ENCODE data around the gene DNAJB1.
"Not testable (repeated sequence)": the region's sequence is repeated elsewhere in the genome, so short reads cannot be mapped to it uniquely, and the experiment has no call there.

The DNAJB1 gene

DNA sequence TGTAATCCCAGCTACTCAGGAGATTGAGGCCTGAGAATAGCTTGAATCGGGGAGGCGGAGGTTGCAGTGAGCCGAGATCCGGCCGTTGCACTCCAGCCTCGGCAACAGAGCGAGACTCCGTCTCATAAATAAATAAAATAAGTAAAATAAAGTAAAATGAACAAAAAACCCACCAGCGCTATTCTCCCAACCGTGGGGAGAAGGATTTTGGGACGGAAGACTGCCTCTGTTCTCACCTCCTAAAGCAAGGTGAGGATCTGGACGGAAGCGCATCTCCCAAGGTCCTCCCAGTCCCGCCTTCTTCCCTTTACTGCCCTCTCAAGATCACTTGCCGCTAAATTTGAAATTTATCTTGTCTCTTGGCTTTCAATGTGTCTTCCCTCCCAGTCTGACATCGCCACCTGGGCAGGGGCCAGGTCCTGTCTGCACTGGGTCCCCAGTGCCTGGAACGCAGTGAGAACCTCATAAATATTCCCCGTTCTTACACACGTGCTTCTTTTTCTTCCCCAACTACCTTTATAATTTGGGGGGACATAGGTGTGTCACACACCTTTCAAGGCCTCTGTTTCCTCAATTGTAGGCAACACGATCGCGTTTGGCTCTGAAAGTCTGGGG, 1.2 kb upstream of the DNAJB1 start:
- no peak for FAIRE-seq

DNA sequence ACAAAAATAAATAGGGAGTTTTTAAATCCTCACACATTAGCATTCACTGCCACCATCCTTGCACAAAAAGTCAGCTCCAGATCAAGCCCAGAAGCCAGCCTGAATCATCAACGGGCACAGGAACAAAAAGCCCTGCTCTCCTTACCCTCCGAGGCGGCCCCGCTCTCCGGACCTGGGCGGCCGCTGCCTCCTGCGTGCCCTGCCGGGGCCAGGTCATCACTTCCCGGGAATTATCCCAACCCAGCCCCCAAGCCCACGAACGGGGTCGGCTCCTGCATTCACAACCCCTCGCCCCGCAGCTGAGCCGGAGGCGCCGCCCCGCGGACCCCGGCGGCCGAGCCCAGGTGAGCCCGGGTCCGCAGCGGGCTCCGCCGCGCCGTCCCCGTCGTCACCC, 754 bp downstream of the DNAJB1 start:
- FAIRE-seq: no peak

DNA sequence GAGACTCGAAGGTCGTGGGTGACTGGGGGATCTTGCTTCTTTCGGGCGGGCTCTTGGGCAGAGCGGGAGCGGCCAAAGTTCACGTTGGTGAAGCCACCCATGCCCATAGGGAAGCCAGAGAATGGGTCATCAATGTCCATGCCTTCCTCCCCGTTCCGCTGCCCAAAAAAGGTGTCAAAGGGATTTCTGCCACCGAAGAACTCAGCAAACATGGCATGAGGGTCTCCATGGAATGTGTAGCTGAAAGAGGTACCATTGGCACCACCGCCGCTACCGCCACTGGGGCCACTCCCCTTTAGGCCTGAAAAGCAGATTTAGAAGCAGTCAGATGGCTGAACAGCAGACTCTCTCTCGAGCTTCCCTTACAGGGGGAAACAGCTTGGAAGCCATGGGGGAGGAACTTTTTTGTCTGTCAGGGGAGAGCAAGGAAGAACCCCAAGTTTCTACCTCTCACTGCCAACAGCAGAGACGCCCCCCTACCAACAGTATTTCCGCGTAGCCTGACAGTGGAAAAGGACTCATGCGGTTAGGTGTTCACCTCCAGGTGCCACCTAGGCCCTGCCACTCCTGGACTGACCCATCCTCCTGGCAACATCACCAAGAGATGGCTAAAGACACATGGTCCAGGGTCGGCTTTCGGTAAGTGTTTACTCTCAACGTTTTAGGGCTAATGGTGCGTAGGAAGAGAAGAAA, 1.3 kb downstream of the DNAJB1 start:
- FAIRE-seq: no peak

DNA sequence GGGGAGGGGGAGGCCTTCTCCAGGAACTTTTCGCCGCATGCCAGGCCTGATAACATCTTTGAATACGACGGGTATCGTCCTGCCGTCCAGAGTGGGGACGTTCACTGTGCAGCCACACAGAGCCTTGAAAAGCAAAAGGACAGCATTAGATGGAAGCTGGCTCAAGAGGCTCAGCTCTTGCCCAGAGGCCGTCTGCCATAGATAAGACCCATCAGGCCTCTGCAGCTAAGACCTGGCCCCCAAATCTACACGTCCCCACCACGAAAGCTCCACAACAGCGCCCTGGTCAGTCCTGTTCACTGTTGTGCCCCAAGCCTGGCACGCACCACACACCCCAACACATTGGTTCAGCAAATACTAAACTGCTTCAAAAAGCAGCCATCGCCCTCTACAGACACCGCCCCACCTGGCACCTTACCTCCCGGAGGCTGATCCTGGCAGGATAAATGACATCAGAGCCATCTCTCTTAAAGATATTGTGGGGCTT, 2.1 kb downstream of the DNAJB1 start:
- no peak for FAIRE-seq

DNA sequence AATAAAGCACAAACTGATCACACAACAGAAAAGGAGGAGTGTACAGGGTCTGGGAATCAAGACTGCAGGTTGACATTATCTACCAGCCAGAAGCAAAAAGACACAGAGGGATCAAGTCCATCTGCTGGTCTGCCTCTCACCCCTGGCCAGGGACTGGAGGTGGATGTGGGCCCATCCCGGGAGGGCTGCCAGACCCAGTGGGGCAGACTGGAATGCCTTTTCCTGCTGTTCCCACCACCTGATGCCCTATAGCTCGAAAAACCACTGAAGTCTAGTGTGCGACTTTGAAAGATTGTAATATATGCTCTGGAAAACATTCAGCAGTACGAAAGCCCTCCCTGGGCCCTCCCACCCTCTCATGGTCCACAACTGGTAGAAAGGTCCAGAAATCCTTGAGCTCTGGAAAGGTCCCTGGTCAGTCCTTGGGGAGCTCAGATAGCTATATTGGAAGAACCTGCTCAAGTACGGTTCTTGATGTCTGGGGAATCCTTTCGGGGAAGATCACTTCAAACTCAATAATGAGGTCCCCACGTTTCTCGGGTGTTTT, 2.6 kb downstream of the DNAJB1 start:
- FAIRE-seq: no peak

DNA sequence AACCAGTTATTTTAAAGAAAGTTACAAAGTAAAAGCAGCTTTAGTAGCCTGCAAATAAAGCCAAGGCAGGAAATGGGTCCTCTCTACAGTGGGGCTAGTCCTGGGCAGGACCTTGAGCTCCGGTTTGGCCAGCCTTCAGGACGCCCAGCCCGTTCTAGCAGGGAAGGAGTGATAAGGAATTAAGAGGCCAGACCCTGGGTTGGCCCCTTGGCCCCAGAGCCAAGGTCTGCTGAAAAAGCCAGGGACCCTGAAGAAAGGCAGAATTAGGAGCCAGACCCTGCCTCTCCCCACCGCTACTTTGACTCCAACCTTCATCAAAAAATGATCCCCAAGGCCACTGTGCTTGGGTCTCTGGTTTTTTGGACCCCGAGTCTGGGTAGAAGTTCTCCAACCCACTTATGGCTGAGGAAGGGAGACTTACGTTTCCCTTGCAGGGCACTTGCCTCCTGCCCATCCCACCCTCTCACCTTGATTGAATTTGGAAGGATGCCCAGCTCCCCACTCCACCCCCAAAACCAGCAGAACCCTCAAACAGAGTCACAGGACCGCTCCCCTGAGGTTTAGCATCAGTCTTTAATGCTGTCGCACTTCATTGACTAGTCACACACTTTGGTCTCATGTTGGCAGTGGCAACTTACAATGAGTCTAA, 3.9 kb downstream of the DNAJB1 start:
- no peak for FAIRE-seq

DNA sequence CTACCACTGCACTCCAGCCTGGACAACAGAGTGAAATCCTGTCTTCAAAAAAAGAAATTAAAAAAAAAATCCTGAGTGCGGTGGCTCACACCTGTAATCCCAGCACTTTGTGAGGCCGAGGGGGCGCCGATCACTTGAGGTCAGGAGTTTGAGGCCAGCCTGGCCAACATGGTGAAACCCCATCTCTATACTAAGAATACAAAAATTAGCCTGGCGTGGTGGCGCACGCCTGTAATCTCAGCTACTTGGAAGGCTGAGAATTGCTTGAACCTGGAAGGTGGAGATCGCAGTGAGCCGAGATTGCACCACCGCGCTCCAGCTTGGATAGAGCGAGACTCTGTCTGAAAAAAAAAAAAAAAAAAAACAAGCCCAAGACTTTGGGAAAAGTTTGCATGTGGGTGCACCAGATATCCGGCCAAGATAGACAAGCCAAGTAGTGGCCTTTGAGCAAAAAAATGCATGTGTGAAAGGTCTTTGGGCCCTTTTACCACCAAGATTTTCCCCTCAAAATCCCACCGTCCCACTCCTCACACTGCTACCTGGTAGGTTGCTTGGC, 5.7 kb downstream of the DNAJB1 start:
- FAIRE-seq: no peak

DNA sequence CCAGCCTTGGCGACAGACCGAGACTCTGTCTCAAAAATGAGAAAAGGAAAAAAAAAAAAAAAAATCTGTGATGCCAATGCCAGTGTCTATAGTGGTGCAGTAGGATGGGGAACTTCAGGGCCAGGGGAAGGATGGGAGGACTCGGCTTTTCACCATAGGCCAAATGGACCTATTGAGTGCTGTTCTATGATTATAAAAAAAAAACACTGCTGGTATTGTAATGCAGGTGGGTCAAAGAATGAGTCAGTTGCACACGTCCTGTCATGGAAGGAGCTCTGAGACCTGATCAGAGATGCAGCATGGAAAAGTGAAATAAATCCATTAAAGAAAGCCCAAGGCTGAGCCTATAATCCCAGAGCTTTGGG, 7.0 kb downstream of the DNAJB1 start:
- no peak for FAIRE-seq

DNA sequence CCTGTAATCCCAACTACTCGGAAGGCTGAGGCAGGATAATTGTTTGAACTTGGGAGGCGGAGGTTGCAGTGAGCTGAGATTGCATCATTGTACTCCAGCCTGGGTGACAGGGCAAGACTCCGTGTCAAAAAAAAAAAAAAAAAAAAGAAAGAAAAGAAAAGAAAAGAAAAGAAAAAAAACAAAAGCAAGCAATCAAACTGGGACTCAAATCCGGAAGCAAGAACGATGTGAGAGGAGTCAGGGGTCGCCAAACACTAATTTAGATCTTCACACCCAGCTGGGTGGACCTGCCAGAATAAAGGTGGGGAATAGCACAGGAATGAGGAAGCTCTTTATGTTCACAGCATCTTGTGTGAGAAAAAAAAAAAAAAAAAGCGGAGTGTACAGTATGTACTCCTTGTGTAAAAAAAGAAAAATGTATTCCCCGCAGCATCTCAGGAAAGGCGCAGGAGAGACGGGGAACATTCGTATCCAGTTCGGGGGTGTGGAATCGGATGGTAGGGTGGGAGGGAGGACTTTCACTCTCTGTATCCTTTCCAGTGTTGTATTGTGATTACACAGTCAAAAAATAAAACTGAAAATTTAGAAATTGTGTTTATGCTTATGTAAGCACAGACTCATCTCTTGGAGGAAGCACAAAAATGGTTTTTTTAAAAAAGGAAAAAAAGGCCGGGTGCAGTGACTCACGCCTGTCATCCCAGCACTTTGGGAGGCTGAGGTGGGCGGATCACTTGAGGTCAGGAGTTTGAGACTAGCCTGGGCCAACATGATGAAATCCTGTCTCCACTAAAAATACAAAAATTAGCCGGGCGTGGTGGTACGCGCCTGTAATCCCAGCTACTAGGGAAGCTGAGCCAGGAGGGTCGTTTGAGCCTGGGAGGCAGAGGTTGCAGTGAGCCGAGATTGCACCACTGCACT, 7.6 kb downstream of the DNAJB1 start:
- FAIRE-seq: no peak

DNA sequence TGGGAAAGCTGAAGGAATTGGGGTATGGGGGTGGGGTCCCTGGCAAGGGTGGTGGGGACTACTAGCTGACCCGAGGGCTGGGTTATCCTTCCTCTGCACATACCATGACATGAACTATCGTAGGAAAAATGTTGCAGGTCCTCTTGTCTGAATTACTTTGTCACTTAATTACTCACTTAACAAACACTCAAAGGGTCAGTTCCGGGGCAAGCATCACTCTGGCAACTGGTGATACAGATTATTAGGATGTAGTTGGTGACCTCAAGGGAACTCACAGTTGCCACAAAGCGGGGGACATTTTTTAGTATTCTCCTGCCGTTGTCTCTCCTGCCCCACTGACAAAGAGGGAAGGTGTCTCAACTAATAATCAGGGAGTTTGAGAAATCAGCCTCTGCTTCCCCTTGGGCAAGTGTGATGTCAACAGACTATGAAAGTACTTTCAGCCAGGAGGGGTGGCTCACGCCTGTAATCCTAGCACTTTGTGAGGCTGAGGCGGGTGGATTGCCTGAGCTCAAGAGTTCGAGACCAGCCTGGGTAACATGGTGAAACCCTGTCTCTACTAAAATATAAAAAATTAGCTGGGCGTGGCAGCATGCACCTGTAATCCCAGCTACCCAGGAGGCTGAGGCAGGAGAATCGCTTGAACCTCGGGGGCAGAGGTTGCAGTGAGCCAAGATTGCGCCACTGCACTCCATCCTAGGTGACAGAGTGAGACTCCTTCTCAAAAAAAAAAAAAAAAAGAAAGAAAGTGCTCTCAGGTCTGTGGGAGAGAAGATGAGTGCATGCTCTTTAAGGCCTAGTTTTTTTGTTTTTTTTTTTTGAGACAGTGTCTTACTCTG, 10.3 kb downstream of the DNAJB1 start:
- FAIRE-seq: no peak

DNA sequence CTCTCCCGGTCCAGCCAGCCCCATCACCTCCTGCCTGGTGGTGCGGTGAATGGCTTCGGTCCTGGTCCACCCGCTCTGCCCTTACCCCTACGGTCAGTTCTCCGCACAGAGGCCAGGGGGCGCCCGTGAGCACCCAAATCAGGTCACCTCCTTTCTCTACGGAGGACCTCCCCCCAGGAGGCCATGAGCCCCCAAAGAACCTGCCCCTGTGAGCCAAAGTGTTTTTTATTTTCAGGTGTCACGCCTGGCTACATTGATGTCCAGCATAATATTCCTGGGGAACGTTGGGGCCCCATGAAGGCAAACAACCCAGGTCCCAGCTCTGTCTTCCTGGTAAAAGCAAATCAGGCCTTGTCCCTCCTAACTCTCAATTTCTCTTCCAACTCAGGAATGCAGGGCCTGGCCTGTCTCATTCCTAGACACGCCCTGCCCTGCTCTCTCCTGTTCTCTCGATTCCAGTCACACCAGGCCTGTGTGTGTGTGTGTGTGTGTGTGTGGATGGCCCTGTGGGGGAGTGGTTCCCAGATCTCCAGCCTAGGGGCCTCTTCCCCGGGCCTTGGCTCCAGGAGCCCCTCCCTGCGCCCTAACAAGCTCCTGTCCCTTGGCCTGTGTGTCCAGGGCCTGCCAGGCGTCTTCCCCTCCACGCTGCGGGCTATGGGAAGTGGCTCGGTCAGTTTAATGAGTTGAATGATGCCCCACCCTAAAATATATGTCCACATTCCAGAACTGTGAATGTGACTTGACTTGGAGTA, 12.5 kb downstream of the DNAJB1 start:
- FAIRE-seq: no peak

DNA sequence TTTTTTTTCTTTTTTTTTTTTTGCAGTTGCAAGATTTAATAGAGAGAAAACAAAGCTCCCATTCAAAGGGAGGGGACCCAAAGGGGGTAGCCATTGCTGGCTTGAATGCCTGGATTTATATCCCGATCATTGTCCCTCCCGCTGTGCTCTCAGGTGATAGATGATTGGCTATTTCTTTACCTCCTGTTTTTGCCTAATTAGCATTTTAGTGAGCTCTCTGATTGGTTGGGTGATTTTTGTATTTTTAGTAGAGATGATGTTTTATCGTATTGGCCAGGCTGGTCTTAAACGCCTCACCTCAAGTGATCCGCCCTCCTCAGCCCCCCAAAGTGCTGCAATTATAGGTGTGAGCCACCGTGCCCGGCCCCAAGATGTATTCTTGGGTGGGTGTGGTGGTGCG, 13.6 kb downstream of the DNAJB1 start:
- not testable (repeated sequence) for FAIRE-seq

DNA sequence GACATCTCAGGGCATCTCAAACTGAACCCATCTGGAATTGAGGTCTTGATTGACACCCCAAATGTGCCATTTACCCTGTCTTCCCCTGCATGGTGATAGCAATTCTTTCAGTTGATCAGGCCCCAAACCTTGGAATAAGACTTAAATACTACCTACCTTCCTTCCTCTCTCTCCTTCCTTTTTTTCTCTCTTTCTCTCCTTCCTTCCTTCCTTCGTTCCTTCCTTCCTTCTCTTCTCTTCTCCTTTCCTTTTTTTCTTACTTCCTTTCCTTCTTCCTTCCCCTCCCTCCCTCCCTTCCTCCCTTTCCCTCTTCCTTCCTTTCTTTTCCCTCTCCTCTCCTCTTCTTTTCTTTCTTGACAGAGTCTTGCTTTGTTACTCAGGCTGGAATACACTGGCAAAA, 14.9 kb downstream of the DNAJB1 start:
- no peak for FAIRE-seq

DNA sequence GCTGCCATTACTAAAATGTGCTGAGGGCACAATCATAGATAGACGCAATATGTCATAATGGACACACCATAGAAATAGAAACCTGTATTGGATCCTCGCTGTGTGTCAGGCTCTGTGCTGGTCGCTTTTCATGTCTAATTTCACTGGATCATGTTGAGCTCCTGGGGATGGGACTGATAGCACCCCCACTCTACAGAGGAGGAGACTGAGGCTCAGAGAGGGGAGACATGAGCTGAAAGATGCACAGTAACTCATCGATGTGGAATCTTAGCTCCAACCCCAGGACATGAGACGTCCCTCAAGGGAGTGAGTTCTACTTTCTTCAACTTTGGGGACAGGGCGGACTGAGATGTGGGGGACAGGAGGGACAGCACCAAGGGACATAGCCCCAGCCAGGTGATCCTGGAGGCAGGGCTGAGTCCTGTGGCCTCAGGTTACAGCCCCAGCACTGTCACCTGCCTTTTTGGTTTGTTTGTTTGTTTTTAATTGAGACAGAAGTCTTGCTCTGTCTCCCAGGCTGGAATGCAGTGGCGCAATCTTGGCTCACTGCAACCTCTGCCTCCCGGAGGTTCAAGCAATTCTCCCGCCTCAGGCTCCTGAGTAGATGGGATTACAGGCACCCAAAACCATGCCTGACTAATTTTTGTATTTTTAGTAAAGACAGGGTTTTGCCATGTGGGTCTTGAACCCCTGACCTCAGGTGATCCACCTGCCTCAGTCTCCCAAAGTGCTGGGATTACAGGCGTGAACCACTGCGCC, 15.7 kb downstream of the DNAJB1 start:
- FAIRE-seq: no peak

DNA sequence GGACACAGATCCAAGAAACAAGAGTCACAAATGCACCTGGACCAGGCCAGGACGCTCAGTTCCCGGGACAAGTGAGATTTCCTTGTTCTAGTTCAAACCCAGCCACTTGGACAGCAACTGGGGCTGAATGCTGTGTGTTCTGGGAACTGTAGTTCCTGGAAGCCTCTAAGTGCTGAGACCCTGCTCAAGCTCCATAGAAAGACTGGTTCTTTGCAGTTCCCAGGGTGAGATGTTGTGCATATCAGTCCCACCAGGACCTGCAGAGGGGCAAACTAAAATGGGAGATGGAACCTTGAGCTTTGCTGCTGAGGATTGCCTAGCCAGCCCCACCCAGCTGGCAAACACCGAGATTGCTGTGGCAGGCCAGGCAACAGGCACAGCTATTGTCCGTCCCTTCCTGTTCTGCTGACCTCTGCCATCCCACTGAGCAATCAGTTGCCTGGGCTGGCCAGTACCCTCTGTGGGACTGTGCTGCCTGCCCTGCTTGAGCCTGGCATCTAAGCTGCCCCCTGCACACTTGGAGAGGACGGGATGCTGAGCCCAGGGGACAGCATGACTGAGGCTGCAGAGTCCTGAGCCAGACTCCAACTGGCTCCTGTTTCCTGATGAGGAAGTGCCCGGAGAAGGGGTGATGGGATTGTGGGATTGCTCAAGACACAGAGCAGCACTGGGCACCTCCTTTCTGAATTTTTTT, 20.8 kb downstream of the DNAJB1 start:
- FAIRE-seq: no peak

DNA sequence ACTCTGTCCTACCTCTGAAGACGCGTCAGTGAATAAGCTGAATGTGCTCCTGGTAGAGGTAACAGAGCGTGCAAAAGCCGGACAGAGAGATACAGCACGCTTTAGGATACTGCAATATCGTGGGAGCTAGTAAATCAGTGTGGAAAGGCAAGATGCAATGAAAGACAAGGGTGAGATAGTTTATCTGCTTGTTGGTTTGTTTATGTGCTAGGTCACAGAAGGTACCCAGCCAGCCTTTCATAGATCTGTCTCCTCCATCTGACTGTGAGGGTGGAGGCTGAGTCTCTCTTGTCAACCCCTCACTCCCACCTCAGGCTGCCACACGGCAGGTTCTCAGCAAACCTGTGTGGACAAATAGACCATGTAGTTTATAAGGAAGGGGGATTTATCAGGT, 21.4 kb downstream of the DNAJB1 start:
- no peak for FAIRE-seq

DNA sequence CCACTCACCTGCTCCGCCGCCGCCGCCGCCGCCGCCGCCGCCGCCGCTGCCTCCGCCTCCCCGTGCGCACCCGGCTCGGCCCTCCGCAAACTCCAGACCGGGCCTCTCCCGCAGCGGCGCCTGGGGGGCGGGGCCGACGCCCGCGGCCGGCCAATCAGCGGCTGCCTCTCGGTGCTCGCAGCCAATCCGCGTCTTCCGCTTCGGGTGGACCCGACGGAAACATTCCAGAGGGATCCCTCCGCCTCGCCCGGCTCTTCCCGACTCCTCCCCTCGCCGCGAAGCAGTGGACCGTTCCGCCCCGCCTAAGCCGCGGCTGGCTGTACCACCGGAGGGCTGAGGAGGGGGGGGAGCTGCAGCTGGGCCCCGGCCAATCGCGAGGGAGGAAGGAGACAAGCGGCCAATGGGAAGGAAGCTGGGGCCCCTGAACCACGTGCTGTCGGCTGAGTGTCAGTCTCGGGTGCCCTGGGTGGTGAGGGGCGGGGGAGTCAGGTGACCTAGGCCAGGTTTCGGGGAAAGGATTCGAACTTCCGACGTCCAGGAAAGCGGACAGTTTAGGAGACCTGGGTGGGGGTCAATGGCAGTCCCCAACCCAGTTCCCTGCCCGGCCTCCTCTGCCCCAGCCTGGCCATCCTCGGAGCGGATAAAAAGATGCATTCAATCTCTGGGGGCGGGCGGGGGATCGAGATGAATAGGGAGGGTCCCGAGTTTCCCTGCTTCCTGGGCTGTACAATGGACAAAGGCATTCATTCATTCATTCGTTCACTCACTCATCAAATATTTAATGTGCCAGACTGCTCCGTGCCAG, 22.0 kb downstream of the DNAJB1 start, which contains the start of gene GIPC1:
Gene GIPC1 (minus strand): TSS at position 99 of the 805 bp plus-strand sequence. CDS start 13,151 bp downstream, outside the sequence.
- FAIRE-seq: peak; percentile 73

DNA sequence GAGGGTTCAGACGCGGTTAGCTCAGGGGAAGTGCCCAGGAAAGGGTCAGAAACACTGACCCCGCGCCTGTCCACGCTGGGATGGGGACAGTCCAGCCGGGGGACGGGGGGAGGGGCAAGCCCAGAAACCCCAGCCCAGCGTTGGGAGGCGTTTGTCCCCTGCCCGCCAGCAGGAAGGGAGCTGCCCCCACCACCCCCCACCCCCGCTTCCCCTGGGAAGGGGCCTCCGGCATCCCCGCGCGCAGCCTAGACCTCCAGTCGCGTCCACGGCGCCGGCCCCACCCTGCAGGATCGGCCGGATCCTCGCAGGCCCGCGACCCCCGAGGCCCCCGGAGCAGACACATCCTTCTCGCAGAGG, 22.5 kb downstream of the DNAJB1 start:
- no peak for FAIRE-seq

All from islet of Langerhans (tissue), 1 donor.